Upper lobe of left lung (tissue), 4 donors: Measurements from ENCODE around the gene VOPP1.

Experiments
- EP300 ChIP-seq, 4 donors: sonication (generic); formaldehyde crosslinking; IDR thresholded peaks; one replicate each; pipeline ENCODE4 v1.5.1; 2017; ENCODE audit warnings: antibody characterized with exemption in 4 of 4, control low read depth in 2 of 4
- POLR2A ChIP-seq, 4 donors: fragments of 450-650 bp; IDR thresholded peaks; one replicate each; pipeline ENCODE4 v1.5.1; 2016 to 2017; ENCODE audit warnings: antibody characterized with exemption in 4 of 4, mild to moderate bottlenecking in 2 of 4
- TF ChIP-seq, protein P1 (sequence below), 6 experiments: fragments of 450-650 bp in 4 of 6; fragments of 200-600 bp in 2 of 6; sonication (generic) in 2 of 6; IDR thresholded peaks; one replicate each; pipeline ENCODE4 v1.5.1; 2016 to 2019; ENCODE audit warnings: antibody characterized with exemption in 6 of 6

DNA sequence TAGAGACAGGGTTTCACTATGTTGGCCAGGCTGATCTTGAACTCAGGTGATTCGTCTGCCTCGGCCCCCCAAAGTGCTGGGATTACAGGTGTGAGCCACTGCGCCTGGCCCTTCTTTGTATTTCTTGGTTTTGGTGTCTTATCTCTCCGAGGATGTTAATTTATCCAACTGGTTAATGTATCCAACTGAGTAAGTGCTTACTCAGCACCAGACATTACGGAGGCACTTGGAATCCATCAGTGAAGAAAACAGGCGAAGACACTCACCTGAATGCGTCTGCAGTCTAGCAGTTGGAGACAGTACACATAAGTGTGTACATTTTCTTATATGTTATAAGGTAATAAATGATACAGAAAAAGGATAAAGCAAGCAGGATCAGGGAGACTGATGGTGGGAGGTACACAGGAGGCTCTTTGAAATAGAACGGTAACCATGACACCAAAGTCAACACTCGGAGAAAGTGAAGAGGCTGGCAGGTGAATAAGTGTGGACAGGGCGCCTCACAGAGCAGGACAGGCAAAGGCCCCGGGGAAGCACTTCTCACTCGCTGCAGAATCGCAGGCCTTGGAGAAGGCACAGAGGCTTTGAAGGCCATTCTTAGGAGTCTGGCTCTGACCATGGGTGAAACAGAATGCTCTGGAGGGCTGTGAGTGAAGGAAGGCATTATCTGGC lies 134.1 kb downstream of the VOPP1 start:
- TF ChIP-seq EP300 (IDR thresholded peaks at IDR 0.05) (no peak), POLR2A (IDR thresholded peaks at IDR 0.05) (no peak)
- TF ChIP-seq, protein P1, sequence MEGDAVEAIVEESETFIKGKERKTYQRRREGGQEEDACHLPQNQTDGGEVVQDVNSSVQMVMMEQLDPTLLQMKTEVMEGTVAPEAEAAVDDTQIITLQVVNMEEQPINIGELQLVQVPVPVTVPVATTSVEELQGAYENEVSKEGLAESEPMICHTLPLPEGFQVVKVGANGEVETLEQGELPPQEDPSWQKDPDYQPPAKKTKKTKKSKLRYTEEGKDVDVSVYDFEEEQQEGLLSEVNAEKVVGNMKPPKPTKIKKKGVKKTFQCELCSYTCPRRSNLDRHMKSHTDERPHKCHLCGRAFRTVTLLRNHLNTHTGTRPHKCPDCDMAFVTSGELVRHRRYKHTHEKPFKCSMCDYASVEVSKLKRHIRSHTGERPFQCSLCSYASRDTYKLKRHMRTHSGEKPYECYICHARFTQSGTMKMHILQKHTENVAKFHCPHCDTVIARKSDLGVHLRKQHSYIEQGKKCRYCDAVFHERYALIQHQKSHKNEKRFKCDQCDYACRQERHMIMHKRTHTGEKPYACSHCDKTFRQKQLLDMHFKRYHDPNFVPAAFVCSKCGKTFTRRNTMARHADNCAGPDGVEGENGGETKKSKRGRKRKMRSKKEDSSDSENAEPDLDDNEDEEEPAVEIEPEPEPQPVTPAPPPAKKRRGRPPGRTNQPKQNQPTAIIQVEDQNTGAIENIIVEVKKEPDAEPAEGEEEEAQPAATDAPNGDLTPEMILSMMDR (IDR thresholded peaks at IDR 0.05), result no peak
